SK-N-SH (cell line): ENCODE results near the gene ANXA1. TPM values are rescaled to one million over a fixed set of nuclear protein-coding genes. Genes with fewer than 3 reads are reported as not detected.

Source experiments
- CTCF ChIA-PET: fragments of 300-600, 350-600 bp; formaldehyde crosslinking; extraction: SDS; loops from one replicate; lab custom pipeline; 2021; lab: Yijun Ruan, JAX
- POLR2A ChIA-PET: fragments of 350-600 bp; sonication (Branson Sonifier 250); formaldehyde crosslinking; extraction: SDS; loops from one replicate; lab custom pipeline; 2020; ENCODE audit warnings: antibody characterized with exemption, inconsistent platforms; lab: Yijun Ruan, JAX
- DNase-seq: peaks from one replicate; pipeline ENCODE4 v3.0.0; 2012
- H2AFZ ChIP-seq: fragments of 200-600 bp; sonication (generic); 2 replicates; pipeline ENCODE4 v1.8.1; 2016; ENCODE audit warnings: antibody characterized with exemption, mild to moderate bottlenecking, low read depth
- H3F3A ChIP-seq: fragments of 200-600 bp; sonication (generic); replicated peaks from 2 replicates; pipeline ENCODE3; 2016; ENCODE audit warnings: antibody characterized with exemption, mild to moderate bottlenecking; ENCODE audit not compliant: insufficient read depth
- H3K27ac ChIP-seq, 2 experiments: fragments of 200-500 bp in 1 of 2; fragments of 200-600 bp in 1 of 2; sonication (Bioruptor generic) in 1 of 2; sonication (generic), shearing (Covaris generic) in 1 of 2; 2 replicates each; pipeline versions ENCODE4 v1.5.1 to v1.6.1; 2014 to 2016; ENCODE audit warnings: low read depth in 2 of 2, inconsistent platforms in 1 of 2, low read length in 1 of 2, mild to moderate bottlenecking in 1 of 2, mixed read lengths in 1 of 2
- H3K27me3 ChIP-seq: fragments of 200-600 bp; sonication (generic), shearing (Covaris generic); 2 replicates; pipeline ENCODE4 v1.6.1; 2016; ENCODE audit warnings: mixed run types; ENCODE audit not compliant: insufficient read depth
- H3K36me3 ChIP-seq, 2 experiments: fragments of 200-500 bp in 1 of 2; fragments of 200-600 bp in 1 of 2; sonication (Bioruptor generic) in 1 of 2; sonication (generic) in 1 of 2; replicated peaks in 1 of 2; 2 replicates each; pipeline versions ENCODE3 to v1.5.1; 2014 to 2016; ENCODE audit warnings: low read length in 1 of 2, mild to moderate bottlenecking in 1 of 2; ENCODE audit not compliant: insufficient read depth in 2 of 2, control insufficient read depth in 1 of 2
- H3K4me1 ChIP-seq, 2 experiments: fragments of 200-500 bp in 1 of 2; fragments of 200-600 bp in 1 of 2; sonication (Bioruptor generic) in 1 of 2; sonication (generic), shearing (Covaris generic) in 1 of 2; 2 replicates each; pipeline versions ENCODE4 v1.5.1 to v1.6.1; 2014 to 2016; ENCODE audit warnings: low read depth in 1 of 2, low read length in 1 of 2, mixed run types in 1 of 2; ENCODE audit not compliant: insufficient read depth in 2 of 2, control insufficient read depth in 1 of 2
- H3K4me2 ChIP-seq: fragments of 200-600 bp; sonication (generic), shearing (Covaris generic); 2 replicates; pipeline ENCODE4 v1.6.1; 2017; ENCODE audit warnings: mixed run types
- H3K4me3 ChIP-seq, 2 experiments: fragments of 200-500 bp in 1 of 2; fragments of 200-600 bp in 1 of 2; sonication (Bioruptor generic) in 1 of 2; sonication (generic), shearing (Covaris generic) in 1 of 2; 2 replicates each; pipeline versions ENCODE4 v1.5.1 to v1.8.1; 2014 to 2016; ENCODE audit warnings: low read depth in 2 of 2, inconsistent platforms in 1 of 2, low read length in 1 of 2, mild to moderate bottlenecking in 1 of 2, mixed read lengths in 1 of 2, moderate library complexity in 1 of 2
- H3K79me2 ChIP-seq: fragments of 200-600 bp; sonication (generic); 2 replicates; pipeline ENCODE4 v1.8.1; 2017; ENCODE audit warnings: mild to moderate bottlenecking; ENCODE audit not compliant: insufficient read depth
- H3K9ac ChIP-seq: fragments of 200-600 bp; sonication (generic); 2 replicates; pipeline ENCODE4 v1.6.1; 2017; ENCODE audit warnings: mixed run types
- H3K9me2 ChIP-seq: fragments of 200-600 bp; sonication (generic); 2 replicates; pipeline ENCODE4 v1.6.1; 2017; ENCODE audit warnings: mixed run types
- H3K9me3 ChIP-seq: fragments of 200-600 bp; sonication (generic); 2 replicates; pipeline ENCODE4 v1.6.1; 2017; ENCODE audit warnings: mixed run types, mild to moderate bottlenecking, moderate library complexity
- H4K20me1 ChIP-seq: fragments of 200-600 bp; sonication (generic); 2 replicates; pipeline ENCODE4 v1.6.1; 2017; ENCODE audit warnings: mild to moderate bottlenecking, mixed run types; ENCODE audit not compliant: insufficient read depth
- ELF1 ChIP-seq: IDR thresholded peaks from 2 replicates; pipeline ENCODE4 v1.4.0; 2012
- GATA2 ChIP-seq: sonication (generic); formaldehyde crosslinking; IDR thresholded peaks from 2 replicates; pipeline ENCODE4 v1.5.0; 2020; ENCODE audit warnings: mild to moderate bottlenecking, missing genetic modification reagents
- JUND ChIP-seq: IDR thresholded peaks from 2 replicates; pipeline ENCODE4 v1.4.0; 2012
- MAX ChIP-seq: IDR thresholded peaks from 2 replicates; pipeline ENCODE4 v1.4.0; 2012; ENCODE audit warnings: low read depth
- NFIC ChIP-seq: IDR thresholded peaks from 2 replicates; pipeline ENCODE4 v1.4.0; 2012; ENCODE audit warnings: borderline replicate concordance
- NRF1 ChIP-seq: IDR thresholded peaks from 2 replicates; pipeline ENCODE4 v1.6.1; 2012; ENCODE audit warnings: low read depth, mild to moderate bottlenecking, low read length
- POLR2AphosphoS5 ChIP-seq: IDR thresholded peaks from 2 replicates; pipeline ENCODE4 v1.6.1; 2012; ENCODE audit warnings: low read depth, low read length
- RAD21 ChIP-seq: IDR thresholded peaks from 2 replicates; pipeline ENCODE4 v1.6.1; 2012; ENCODE audit warnings: mild to moderate bottlenecking, low read length
- SIN3A ChIP-seq: IDR thresholded peaks from 2 replicates; pipeline ENCODE4 v1.6.1; 2012; ENCODE audit warnings: low read depth, mild to moderate bottlenecking, low read length, moderate library complexity, borderline replicate concordance
- TEAD4 ChIP-seq: IDR thresholded peaks from 2 replicates; pipeline ENCODE4 v1.4.0; 2012; ENCODE audit warnings: mild to moderate bottlenecking, borderline replicate concordance; ENCODE audit not compliant: insufficient read depth
- USF2 ChIP-seq: fragments of 150-350 bp; IDR thresholded peaks from 2 replicates; pipeline ENCODE4 v1.6.1; 2017; ENCODE audit warnings: antibody characterized with exemption, low read length, low read depth, borderline replicate concordance
- ZBTB33 ChIP-seq: IDR thresholded peaks from 2 replicates; pipeline ENCODE4 v1.4.0; 2012; ENCODE audit warnings: low read depth, borderline replicate concordance
- WGBS: methylation state at CpG from one replicate; pipeline ENCODE4 v1.1.6; 2017; ENCODE audit warnings: low lambda C conversion rate; 5-methylcytosine and 5-hydroxymethylcytosine counted together
- polyA plus RNA-seq, 3 experiments: library from polyadenylated mRNA; depleted of rRNA; stranded (reverse); fragments of >200 nt; gene quantifications; 2 replicates each; pipeline ENCODE4 v1.2.3, GENCODE V29; 2012
- TF ChIP-seq, protein P1 (sequence below): IDR thresholded peaks from 2 replicates; pipeline ENCODE4; 2012
- TF ChIP-seq, protein P2 (sequence below): IDR thresholded peaks from 2 replicates; pipeline ENCODE4 v1.4.0; 2012; ENCODE audit warnings: low read depth, borderline replicate concordance
- TF ChIP-seq, protein P3 (sequence below): fragments of 150-350 bp; IDR thresholded peaks from 2 replicates; pipeline ENCODE4 v1.6.1; 2016; ENCODE audit warnings: mild to moderate bottlenecking, low read depth, low read length

The ANXA1 gene
- polyA plus RNA-seq, 1 of the 3 experiments (the other 2 are of a cell fraction) = 443 TPM

DNA sequence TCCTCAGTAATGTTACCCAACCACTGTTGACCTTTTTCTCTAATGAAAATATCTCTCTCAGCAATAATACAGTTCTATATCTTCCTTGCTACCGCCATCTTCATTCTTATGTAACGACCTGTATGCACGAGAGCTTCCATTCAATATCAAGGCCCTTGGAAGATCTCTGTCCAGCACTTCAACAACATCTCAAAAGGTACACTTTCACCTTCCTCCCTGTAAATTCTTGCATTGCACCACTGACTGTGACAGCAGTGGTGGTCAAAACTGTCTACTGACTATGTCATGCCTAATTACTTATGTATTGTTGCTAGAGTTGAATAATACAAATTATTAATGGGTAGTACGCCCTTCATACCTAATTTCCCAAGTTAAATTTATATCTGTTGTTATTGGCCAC, 53.3 kb downstream of the ANXA1 start:
- Histone ChIP-seq H4K20me1 (no peaks in the 10 kb centered on the region), H2AFZ (no peak overlapping the region), H3K9me2 (no peaks in the 10 kb centered on the region), H3K4me2 (no peak overlapping the region), H3K36me3 (no peaks in the 10 kb centered on the region), H3K27me3 (no peaks in the 10 kb centered on the region; the same call in 1 of the 2 replicates), H3K27ac (no peak overlapping the region), H3K9me3 (no peaks in the 10 kb centered on the region), H3K9ac (no peak overlapping the region), H3K79me2 (no peaks in the 10 kb centered on the region), H3F3A (no peaks in the 10 kb centered on the region), H3K4me1 (no peaks in the 10 kb centered on the region), H3K4me3 (no peak overlapping the region)
- no peak for DNase-seq
- 23% methylated on average over 4 of the region's 4 CpGs for WGBS
- ChIA-PET CTCF (no interaction called here), POLR2A (no interaction called here)
- TF ChIP-seq ZBTB33 (no peak), RAD21 (no peak), NFIC (no peak), TEAD4 (no peak), NRF1 (no peak), POLR2AphosphoS5 (no peak), JUND (no peak), SIN3A (no peak), ELF1 (no peak), USF2 (no peak), GATA2 (CRISPR knock-in tag) (no peak), MAX (no peak)
- TF ChIP-seq, protein P1, sequence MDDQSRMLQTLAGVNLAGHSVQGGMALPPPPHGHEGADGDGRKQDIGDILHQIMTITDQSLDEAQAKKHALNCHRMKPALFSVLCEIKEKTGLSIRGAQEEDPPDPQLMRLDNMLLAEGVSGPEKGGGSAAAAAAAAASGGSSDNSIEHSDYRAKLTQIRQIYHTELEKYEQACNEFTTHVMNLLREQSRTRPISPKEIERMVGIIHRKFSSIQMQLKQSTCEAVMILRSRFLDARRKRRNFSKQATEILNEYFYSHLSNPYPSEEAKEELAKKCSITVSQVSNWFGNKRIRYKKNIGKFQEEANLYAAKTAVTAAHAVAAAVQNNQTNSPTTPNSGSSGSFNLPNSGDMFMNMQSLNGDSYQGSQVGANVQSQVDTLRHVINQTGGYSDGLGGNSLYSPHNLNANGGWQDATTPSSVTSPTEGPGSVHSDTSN = no peak
- TF ChIP-seq, protein P2, sequence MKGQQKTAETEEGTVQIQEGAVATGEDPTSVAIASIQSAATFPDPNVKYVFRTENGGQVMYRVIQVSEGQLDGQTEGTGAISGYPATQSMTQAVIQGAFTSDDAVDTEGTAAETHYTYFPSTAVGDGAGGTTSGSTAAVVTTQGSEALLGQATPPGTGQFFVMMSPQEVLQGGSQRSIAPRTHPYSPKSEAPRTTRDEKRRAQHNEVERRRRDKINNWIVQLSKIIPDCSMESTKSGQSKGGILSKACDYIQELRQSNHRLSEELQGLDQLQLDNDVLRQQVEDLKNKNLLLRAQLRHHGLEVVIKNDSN = no peak
- TF ChIP-seq, protein P3, sequence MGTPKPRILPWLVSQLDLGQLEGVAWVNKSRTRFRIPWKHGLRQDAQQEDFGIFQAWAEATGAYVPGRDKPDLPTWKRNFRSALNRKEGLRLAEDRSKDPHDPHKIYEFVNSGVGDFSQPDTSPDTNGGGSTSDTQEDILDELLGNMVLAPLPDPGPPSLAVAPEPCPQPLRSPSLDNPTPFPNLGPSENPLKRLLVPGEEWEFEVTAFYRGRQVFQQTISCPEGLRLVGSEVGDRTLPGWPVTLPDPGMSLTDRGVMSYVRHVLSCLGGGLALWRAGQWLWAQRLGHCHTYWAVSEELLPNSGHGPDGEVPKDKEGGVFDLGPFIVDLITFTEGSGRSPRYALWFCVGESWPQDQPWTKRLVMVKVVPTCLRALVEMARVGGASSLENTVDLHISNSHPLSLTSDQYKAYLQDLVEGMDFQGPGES = no peak
